GM19438 (cell line): Measurements from ENCODE around the gene STRBP.
"Not testable (repeated sequence)": the region's sequence is repeated elsewhere in the genome, so short reads cannot be mapped to it uniquely, and the experiment has no call there.

Experiments used
- ATAC-seq: cut with Tn5 transposase; IDR thresholded peaks from one replicate; pipeline ENCODE4 v1.9.1; 2021; ENCODE audit warnings: low read depth; ENCODE audit not compliant: unreplicated experiment

The STRBP gene

DNA sequence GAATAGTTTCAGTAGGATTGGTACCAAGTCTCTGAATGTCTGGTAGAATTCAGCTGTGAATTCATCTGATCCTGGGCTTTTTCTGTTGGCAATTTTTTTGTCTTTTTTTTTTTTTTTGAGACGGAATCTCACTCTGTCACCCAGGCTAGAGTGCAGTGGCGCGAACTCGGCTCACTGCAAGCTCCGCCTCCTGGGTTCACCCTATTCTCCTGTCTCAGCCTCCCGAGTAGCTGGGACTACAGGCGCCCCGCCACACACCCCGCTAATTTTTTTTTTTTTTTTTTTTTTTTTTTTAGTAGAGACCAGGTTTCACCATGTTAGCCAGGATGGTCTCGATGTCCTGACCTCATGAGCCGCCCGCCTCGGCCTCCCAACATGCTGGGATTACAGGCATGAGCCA lies 67.9 kb downstream of the STRBP start:
- ATAC-seq, result not testable (repeated sequence)

DNA sequence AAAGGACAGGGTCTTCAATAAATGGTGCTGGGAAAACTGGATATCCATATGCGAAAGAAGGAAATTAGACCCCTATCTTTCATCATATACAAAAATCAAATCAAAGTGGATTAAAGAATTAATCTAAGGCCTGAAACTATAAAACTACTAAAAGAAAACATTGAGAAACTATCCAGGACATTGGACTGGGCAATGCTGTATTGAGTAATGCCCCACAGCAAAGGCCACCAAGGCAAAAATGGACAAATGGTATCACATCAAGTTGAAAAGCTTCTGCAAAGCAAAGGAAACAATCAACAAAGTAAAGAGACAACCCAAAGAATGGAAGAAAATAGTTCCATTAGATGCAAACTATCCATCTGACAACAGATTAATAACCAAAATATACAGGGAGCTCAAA lies 72.3 kb downstream of the STRBP start:
- no peak for ATAC-seq

DNA sequence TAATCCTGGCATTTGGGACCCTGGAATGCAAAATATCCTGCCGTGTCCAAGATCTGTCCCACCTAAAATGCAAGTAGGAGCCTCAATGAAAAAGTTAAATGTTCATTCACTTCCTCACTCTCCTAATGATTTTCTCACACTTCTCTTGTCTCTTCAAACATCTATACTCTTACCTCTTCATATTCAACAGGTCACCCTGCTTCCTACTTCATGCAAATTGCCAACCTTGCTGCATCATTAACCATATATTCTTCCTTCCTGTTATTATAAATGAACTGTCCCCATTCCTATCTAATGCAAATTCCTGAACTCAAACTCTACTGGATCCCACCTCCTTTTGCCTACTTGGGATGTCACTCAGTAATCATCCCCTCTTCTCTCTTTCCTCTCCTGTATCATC lies 74.4 kb downstream of the STRBP start:
- no peak for ATAC-seq

DNA sequence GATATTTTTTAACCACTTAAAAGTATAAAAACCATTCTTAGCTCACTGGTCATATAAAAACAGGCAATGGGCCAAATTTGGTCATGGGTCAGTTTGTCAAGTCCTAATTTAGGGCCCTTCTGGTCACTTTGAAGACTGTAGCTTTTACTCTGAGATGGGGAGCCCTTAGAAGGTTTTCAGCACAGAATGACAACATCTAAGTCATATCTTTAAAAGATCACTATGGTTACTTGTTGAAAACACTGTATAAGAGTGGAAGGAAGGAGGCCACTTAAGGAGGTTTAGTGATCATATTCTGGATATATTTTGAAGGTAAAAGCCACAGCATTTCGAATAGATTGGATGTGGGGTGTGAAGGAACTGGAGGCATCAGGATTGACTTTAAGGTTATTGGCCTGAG lies 76.7 kb downstream of the STRBP start:
- no peak for ATAC-seq

DNA sequence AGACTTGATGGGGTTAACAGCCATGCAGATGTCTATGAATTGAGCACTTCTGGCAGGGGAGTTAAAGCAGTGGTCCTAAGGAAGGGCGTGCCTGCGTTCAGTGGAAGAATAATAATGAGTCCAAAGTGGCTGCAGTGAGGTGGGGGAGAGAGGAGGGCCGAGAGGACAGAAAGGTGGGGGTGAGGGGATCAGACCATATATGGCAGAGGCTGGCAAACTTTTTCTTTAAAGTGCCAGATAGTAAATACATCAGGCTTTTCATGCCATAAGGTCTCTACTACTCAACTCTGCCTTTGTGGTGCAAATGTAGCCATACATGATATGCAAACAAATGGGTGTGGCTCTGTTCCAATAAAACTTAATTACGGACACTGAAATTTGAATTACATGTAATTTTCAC lies 77.1 kb downstream of the STRBP start:
- no peak for ATAC-seq

DNA sequence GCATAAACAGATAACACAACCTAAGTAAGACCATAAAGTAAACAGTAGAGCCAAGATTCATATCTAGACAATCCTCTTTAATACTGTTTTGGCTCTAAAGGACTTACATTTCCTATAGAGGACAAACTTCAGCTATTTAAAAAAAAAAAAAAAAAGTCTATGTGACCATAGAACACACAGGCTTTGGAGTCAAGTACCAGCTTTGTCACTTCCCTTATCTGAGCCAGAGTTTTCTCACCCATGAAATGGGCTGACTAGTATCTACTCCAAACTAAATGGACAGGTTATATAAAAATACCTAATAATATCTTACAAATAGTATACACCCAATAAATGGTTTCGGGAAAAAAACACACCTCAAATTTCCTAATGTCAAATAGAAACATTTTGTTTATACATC lies 81.3 kb downstream of the STRBP start:
- no peak for ATAC-seq

DNA sequence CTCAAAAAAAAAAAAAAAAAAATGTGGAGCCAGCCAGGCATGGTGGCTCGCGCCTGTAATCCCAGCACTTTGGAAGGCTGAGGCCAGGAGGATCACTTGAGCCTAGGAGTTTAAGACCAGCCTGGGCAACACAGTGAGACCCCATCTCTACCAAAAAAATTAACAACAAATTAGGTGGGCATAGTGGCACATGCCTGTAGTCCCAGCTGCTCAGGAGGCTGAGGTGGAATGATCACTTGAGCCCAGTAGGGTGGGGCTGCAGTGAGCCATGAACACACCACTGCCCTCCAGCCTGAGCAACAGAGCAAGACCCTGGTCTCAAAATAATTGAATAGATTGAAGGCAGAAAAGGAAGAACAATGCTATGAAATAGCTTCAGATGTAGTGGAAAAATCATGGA lies 82.4 kb downstream of the STRBP start:
- ATAC-seq, result not testable (repeated sequence)

DNA sequence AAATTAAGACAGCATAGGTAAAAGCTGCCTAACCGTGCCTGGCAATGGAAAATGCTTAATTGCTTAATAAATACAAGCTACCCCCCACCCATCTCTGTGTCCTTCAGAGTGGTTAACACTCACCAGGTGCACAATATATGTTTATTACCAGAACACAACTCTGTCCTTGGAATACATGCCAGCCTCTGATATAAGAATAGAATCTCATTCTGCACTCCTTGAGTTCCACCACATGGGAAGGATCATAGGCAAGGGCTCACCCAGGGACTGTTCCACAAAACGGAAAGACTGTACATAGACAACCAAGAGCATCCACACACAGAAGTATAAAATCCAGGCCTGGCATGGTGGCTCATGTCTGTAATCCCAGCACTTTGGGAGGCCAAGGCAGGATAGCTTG lies 91.4 kb downstream of the STRBP start:
- no peak for ATAC-seq

DNA sequence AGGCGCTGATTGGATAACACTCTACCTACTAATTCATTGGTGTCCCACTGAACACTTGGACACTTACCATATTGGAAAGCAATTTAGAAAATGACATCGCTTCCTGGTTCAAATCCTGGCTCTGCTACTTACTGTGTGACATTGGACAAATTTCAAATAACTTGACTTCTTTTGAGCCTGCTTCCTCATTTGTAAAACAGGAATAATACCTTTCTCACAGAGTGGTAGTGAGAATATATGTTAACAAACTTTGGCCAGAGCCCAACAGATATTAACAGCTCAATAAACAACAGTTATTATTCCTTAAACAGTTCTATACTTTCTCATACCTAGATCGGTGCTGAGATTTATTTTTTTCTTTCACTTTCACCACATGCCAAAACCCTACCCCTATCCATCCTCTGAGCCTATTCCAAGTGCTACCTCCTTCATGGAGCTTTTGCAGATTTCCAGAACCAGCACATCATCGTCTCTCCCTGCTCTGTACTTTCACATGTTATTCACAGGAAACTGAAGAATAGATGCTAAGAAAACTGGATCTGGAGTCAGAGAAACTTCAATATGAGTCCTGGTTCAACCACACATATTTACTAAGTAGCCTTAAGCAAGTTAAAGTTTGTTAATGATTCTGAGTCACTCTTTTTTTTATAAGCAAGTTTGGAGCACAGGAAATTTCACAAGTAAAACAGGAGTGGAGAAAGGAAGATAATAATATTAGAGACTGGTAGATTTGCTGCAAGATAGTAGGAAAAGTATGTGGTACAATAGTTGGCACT lies 92.3 kb downstream of the STRBP start:
- ATAC-seq, result no peak

DNA sequence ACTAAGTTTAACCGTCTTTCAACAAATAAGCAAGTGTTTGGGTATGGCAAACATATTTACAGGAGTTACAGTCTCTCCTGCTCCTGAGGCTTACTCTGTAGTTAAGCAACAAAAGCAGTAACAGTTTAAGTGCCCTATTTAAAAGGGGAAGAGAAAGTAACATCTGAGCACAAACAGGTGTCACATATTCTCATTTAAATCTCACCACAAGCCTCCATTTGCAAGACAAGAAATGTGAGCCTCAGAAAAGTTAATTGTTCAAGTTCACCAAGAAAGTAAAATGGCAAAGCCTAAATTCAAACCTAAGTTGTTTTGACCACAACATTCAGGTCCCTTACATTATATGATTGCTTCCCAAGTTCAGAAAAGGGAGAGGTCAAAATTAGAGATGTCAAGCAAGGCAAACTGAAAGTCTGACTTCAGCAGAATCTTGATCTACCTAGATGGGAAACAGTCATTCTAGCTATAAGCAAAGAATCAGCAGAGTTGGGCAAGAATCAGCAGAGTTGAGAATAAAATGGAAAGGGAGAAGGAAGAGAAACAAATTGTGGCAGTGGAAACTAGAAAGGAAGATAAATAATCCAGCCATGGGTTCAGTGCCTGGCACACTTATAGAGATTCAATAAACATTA lies 93.4 kb downstream of the STRBP start:
- peak; percentile 93 for ATAC-seq

DNA sequence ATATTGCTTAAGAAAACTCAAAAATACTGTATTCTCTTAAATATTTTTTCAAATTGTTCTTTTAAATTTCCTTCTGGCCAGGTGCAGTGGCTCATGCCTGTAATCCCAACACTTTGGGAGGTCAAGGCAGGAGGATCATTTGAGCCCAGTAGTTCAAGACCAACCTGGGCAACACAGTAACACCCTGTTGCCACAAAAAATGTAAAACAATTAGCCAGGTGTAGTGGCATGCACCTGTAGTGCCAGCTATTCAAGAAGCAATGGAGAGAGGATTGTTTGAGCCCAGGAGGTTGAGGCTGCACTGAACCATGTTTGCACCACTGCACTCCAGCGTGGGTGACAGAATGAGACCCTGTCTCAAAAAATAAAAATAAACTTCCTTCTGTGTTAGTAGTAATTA lies 94.3 kb downstream of the STRBP start:
- ATAC-seq, result no peak

DNA sequence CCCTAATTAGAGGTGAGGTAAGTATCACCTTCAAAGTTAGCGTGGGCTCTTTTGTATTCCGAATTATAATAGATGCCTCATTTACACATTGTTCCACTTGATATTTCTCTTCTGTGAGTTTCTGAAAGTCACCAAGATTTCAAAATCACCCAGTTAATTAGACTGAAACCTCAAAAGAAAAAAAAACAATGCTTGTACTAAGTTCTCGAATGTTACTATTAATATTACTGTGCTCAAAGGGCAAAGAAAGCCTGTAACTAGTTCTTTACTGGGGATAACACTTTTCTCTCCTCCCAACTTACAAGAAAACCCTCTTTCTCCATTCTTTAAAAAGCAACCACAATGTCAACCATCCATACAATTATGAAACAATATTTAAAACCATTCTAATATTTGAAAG lies 98.5 kb downstream of the STRBP start:
- ATAC-seq, result no peak

DNA sequence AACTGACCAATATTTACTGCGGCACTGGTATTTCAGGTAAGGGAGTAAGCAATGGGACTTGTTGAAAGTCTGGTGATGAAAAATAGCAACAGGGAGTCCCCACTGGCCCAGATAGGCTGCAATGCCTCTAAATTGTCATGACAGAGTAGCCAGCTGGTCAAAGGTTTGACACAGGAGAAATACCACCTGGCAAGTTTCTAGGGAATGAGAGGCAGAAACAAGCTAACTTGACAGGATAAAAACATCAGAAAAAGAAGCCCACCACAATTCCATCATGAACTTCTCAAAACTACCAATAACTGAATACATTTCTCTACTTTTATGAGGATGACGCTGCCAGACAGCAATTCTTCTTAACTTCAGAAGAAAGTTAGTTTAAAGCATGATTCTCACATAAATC lies 99.8 kb downstream of the STRBP start:
- ATAC-seq, result no peak

DNA sequence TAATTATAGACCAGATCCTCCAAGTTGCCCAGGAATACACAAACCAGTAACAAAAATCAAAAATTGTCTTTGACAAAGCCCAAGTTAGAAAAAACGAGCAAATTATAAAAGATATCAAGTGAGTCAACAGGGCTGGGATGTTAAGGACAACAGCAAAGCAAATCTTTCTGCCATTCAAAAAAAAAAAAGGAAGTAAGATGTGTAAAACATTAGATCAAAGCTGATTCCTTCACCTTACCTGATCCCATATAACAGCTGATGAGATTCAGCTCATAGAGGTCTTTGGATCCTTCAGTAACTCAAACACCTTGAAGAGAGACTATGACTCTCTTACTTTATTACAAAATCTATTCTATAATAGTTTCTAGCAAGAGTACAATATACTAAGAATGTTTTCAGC lies 100.9 kb downstream of the STRBP start:
- ATAC-seq, result no peak

DNA sequence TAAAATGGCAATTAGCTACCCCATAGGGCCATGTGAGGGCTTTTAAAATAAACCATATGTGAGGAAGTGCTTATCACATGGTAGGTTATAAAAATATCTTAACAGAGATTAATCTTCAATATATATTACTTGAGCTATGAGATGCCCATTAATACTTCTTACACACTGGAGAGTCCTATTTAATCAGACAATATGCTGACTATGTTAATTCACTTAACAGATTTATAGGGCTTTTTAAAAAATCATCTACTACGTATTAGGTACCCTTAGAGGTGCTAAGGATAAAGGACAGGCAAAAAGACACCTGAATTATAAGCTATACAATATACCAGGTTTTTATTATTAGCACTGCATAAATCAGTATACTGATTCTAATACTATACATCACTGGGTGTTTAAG lies 102.6 kb downstream of the STRBP start:
- ATAC-seq, result no peak

DNA sequence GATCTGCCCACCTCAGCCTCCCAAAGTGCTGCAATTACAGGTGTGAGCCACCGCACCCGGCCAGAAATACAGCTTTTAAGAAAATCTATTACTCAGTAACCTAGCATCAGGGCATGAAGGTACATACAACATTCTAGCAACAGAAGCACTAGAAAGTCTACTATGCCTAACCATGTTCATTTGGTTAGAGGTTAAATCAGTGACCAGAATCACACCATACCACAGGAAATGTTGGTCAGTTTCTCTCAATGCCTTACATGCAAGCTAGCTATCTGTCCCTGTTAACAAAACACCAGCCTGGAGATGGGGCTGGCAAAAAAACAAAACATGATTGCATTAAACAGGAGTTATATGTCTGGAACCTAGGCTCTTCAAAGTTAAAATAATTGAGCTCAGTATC lies 104.1 kb downstream of the STRBP start:
- peak; percentile 86 for ATAC-seq

DNA sequence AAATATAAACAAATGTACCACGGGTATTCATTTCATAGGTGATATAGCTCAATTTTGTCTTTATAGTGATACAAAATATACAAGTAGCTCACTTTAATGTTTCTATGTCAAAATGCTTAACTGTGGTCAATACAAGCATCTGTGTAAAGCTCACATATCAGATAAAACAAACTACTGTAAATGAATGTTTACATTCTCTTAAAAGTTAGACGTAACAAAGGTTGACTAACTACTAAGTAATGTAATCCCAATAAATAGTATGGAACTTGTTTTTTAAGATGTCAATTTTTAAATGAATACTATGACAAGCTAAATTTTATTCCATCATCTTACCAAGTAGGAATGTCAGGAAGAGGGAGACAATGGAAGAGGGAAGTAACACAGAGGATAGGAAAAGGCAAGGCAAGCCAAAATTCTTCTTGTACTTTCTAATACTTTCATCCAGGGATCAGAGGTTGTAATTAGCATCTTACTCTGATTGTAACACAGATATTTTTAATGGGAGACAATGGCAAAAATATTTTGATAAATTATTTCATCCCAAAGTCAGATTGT lies 105.5 kb downstream of the STRBP start:
- no peak for ATAC-seq

DNA sequence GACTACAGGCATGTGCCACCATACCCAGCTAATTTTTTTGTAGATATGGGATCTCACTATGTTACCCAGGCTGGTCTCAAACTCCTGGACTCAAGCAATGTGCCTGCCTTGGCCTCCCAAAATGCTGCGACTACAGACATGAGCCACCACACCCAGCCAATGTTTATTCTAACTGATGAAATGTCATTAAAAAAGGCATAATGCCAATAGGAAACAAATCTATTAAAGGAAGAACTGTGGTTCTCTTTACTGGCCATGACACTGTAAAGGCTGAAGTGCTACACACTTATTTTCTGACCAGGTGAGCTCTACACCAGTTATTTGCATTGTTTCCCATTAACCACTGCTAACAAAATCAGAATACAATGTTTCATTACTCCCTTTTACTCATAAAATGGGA lies 106.0 kb downstream of the STRBP start:
- ATAC-seq, result no peak

DNA sequence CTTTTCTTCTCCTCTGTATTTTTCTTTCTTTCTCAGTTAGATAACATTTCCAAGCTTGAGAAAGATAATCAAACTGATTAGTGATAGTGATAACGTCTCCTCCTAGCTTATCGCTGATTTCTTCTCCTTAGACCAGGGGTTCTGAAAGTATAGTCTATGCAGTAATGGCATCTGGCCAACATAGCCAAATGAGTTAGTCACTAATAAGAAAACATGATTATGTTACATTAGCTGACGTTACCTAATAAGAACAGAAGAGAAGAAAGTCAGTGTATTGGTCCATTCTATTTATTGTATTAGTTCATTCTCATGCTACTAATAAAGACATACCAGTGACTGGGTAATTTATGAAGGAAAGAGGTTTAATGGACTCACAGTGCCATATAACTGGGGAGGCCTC lies 111.2 kb downstream of the STRBP start:
- ATAC-seq, result no peak

DNA sequence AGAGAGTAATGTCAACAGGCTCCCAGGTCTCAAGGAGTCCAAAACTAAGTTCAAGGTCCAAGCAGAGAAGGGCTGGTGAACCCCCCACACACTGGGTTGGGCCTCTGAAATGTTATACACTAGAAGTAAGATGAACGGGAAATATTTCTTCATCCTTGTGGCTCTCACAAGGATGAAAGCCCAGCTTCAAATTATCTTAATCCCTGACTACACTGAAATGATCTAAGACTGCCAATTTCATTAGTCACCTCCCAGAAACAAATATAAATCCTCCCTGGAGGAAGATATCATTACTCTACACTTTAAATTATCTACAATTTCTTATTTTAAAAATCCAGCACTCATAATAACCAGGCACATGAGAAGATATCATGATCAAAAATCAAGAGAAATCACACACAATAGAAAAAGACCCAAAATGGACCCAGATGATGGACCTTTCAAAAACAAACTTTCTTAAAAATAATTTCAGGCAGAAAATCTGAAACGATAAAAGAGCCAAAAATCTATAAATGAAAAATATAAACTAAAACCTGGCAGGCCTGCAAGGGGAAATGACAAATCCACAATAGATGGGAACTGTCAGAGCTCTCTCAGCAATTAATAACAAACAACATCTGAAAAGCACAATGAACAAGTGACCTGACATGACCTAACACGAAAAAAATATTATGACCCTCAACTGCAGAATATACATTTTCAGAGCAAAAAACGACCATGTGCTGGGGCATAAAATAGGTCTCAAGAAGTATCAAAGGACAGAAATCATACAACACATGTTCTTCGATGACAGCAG lies 117.5 kb downstream of the STRBP start:
- ATAC-seq, result no peak

DNA sequence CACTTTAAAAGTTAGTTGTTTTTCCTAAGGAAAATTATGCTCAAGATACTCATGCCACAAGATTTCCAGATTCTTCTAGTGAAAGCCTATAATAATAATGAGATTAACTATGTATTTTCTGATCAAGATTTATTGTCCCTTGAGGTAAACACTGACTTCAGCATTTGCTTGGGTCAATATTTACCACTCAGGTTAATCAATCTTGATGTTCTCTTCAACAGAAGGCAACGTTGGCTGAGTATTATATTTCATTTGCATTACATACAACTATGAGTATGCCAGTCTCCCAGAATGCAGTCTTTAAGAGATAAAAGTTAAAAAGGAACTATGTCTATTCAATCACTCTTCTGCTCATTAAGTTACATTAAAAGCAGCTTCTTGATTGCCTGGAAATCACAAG lies 119.3 kb downstream of the STRBP start:
- ATAC-seq, result no peak
